ENCODE results near the gene RTL5. TPM values are rescaled to one million over a fixed set of nuclear protein-coding genes. Genes with fewer than 3 reads are reported as not detected.

RTL5 gene
- total RNA-seq, 2 donors from 2014 or later, result 1.5 to 3.0 TPM

DNA sequence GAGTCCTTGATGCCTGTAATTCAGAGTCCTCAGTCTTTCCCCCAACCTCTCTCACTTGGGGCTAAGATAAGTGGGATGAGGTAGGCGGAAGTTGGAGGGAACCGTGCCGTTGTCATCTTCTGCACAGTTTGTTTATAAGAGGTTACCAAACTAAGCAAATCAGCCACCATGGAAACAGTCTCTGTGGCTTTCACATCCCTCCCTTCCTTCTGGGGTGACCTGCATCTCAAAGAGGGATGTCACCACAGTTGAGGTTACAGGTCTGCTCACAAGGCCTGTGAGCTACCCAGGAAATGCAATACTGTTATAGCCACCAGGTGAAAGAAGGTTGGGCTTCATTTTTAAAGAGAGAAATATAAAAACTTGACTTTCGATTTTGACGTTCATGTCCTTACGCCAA is 26.3 kb downstream of the RTL5 start:
- no peak overlapping the region for H3K4me3 ChIP-seq
- no peak overlapping the region for H3K27ac ChIP-seq
- no peaks in the 10 kb centered on the region for H3K4me1 ChIP-seq
- no peak for DNase-seq (ENCODE audit: low spot score)
- H3K27me3 ChIP-seq, result no peaks in the 10 kb centered on the region
- no peaks in the 10 kb centered on the region for H3K36me3 ChIP-seq
- no peaks in the 10 kb centered on the region for H3K9me3 ChIP-seq
- TF ChIP-seq, protein P1, sequence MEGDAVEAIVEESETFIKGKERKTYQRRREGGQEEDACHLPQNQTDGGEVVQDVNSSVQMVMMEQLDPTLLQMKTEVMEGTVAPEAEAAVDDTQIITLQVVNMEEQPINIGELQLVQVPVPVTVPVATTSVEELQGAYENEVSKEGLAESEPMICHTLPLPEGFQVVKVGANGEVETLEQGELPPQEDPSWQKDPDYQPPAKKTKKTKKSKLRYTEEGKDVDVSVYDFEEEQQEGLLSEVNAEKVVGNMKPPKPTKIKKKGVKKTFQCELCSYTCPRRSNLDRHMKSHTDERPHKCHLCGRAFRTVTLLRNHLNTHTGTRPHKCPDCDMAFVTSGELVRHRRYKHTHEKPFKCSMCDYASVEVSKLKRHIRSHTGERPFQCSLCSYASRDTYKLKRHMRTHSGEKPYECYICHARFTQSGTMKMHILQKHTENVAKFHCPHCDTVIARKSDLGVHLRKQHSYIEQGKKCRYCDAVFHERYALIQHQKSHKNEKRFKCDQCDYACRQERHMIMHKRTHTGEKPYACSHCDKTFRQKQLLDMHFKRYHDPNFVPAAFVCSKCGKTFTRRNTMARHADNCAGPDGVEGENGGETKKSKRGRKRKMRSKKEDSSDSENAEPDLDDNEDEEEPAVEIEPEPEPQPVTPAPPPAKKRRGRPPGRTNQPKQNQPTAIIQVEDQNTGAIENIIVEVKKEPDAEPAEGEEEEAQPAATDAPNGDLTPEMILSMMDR (IDR thresholded peaks at IDR 0.05), result no peak

DNA sequence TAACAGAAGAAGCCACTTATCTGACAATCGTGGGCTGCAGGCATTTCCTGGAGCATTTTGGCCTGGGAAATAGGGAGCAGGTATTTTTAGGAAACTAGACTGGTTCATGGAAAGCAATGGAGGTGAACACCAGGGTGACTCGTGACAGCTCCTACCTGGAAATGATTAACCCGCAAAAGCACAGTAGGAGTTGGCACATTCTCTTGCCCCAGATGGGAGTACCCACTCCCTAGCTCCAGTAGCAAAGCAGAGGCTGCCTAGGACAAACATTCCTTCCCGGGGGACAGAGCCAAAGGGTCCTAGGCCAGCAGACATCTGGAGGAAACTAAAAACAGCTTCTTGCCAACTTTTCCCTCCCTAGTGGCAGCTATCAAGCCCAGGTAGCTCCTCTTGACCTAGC is 29.0 kb downstream of the RTL5 start:
- Histone ChIP-seq H3K9me3 (no peaks in the 10 kb centered on the region), H3K4me1 (no peaks in the 10 kb centered on the region), H3K36me3 (no peaks in the 10 kb centered on the region), H3K4me3 (no peak overlapping the region), H3K27me3 (no peaks in the 10 kb centered on the region), H3K27ac (no peak overlapping the region)
- TF ChIP-seq, protein P1 (IDR thresholded peaks at IDR 0.05), result no peak
- no peak for DNase-seq (ENCODE audit: low spot score)

DNA sequence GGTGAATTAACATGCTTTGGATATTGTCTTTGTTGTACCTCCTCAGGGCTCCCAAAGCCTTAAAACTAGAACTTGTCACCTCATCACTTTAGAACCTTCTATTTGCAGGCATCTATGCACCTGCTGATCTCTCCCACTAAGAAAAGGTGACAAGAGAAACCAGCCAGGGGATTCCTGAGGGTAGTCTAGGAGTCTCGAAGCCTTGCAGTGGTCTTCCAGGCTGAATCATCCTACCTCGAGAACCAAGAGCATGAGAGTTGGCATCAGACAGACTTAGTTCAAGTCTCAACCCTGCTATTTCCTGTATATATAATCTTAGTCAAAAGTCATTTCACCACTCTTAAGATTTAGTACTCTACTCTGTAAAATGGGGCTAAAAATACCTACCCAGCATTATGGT is 29.6 kb downstream of the RTL5 start:
- Histone ChIP-seq H3K4me3 (no peak overlapping the region), H3K27me3 (no peaks in the 10 kb centered on the region), H3K4me1 (no peaks in the 10 kb centered on the region), H3K27ac (no peak overlapping the region), H3K9me3 (no peaks in the 10 kb centered on the region), H3K36me3 (no peaks in the 10 kb centered on the region)
- TF ChIP-seq, protein P1 (IDR thresholded peaks at IDR 0.05), result no peak
- no peak for DNase-seq (ENCODE audit: low spot score)

DNA sequence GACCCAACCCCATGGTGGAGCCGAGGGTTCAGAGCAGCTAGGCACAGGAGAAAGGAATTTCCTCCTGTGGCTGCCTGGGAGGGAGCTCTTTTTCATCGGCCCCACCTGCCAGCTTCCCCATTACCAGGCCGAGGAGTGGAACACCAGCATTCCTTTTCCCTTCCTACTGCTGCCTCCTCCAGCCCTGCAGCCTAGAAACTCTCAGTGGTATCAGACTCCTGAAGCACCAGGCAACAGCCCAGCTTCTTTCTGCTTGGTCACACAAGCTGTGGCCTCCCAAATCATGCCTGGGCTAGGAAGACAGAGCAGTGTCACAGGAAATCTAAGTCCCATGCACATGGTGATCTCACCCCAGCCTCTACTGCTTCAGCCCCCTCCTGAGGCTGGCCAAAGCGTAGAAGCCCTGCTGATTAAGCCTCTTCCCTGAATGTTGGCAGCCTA is 30.1 kb downstream of the RTL5 start:
- no peak for DNase-seq (ENCODE audit: low spot score)
- TF ChIP-seq, protein P1 (IDR thresholded peaks at IDR 0.05), result no peak
- Histone ChIP-seq H3K4me3 (no peak overlapping the region), H3K4me1 (no peaks in the 10 kb centered on the region), H3K9me3 (no peaks in the 10 kb centered on the region), H3K27me3 (no peaks in the 10 kb centered on the region), H3K36me3 (no peaks in the 10 kb centered on the region), H3K27ac (no peak overlapping the region)

DNA sequence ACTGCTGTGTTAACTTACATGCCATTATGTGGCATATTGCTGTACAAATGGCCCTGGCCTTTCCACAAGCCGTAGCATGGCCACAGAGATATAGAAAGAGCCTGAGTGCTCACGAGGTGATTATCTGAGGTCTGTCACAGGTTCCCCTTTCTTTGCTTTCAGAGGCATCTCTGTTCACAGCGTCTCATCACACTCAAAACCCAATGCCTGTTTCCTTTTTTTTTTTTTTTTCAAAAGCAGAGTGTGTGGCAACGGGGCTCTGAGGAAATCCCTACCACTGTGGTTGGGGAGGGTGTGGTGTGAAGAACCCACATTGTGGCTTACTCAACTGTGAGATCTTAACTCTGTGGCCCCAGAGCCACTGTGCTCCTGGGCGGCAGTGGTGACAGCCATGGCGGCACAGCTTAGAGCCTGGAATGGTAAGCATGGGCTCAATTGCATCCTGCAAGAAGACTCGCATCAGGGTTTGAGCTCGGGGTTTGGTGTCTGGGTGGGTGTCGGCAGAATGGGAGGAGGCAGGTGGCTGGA is 30.8 kb downstream of the RTL5 start:
- H3K27me3 ChIP-seq, result no peaks in the 10 kb centered on the region
- H3K4me1 ChIP-seq, result no peaks in the 10 kb centered on the region
- H3K27ac ChIP-seq, result no peak overlapping the region
- no peaks in the 10 kb centered on the region for H3K36me3 ChIP-seq
- H3K9me3 ChIP-seq, result no peaks in the 10 kb centered on the region
- TF ChIP-seq, protein P1 (IDR thresholded peaks at IDR 0.05), result no peak
- H3K4me3 ChIP-seq, result no peak overlapping the region
- DNase-seq (ENCODE audit: low spot score), result no peak

DNA sequence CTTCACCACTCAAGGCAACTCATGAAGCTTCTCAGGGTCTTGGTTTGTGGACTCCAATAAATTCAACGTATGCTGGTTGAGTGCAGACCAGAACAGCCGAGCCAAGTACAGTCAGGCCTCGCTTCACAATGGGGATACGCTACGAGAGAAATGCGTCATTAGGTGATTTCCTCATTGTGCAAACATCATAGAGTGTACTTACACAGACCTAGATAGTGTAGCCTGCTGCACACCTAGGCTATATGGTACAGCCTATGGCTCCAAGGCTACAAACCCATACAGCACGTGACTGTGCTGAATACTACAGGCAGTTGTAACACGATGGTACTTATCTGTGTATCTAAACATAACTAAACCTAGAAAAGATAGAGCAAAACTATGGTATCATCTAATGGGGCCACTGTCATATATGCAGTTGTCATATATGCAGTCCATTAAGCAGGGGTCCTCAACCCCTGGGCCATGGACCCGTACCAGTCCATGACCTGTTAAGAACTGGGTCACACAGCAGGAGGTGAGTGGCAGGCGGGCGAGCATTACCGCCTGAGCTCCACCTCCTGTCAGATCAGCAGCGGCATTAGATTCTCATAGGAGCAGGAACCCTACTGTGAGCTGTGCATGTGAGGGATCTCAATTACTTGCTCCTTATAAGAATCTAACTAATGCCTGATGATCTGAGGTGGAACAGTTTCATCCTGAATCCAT is 31.5 kb downstream of the RTL5 start:
- TF ChIP-seq, protein P1 (IDR thresholded peaks at IDR 0.05), result no peak
- Histone ChIP-seq H3K27me3 (no peaks in the 10 kb centered on the region), H3K36me3 (no peaks in the 10 kb centered on the region), H3K4me1 (no peaks in the 10 kb centered on the region), H3K4me3 (no peak overlapping the region), H3K27ac (no peak overlapping the region), H3K9me3 (no peaks in the 10 kb centered on the region)
- no peak for DNase-seq (ENCODE audit: low spot score)

Measured in right atrium auricular region (tissue), 2 donors.